ENCODE data around the gene ACTN1.

Gene ACTN1

GRCh38 chr14:68956724-68957123 lies 22.4 kb downstream of the ACTN1 start:
- no peak overlapping the region for H3K27ac ChIP-seq
- no peak for TF ChIP-seq ZFX (IDR thresholded peaks at IDR 0.05)
- no peak for TF ChIP-seq CTCF (conservative IDR thresholded peaks at IDR 0.05)

- TF ChIP-seq ZFX (IDR thresholded peaks at IDR 0.05) (no peak), CTCF (conservative IDR thresholded peaks at IDR 0.05) (no peak)
- H3K27ac ChIP-seq: no peak overlapping the region
Measured at GRCh38 chr14:68955851-68956179, 23.3 kb downstream of the ACTN1 start.

- no peak for TF ChIP-seq CTCF (conservative IDR thresholded peaks at IDR 0.05)
- no peak for TF ChIP-seq ZFX (IDR thresholded peaks at IDR 0.05)
Measured at GRCh38 chr14:68955164-68955850, 23.8 kb downstream of the ACTN1 start.

GRCh38 chr14:68953196-68953555 lies 25.9 kb downstream of the ACTN1 start:
- H3K27ac ChIP-seq: no peak overlapping the region
- TF ChIP-seq ZFX (IDR thresholded peaks at IDR 0.05) (no peak), CTCF (conservative IDR thresholded peaks at IDR 0.05) (no peak)

More at GRCh38 chr14:68955164-68955850, 23.8 kb downstream of the ACTN1 start:
- H3K27ac ChIP-seq: no peak overlapping the region

- no peak for TF ChIP-seq ZFX (IDR thresholded peaks at IDR 0.05)
- TF ChIP-seq CTCF (conservative IDR thresholded peaks at IDR 0.05): no peak
- H3K27ac ChIP-seq: no peak overlapping the region
Measured at GRCh38 chr14:68952531-68953195, 26.4 kb downstream of the ACTN1 start.

- TF ChIP-seq CTCF (conservative IDR thresholded peaks at IDR 0.05) (no peak), ZFX (IDR thresholded peaks at IDR 0.05) (no peak)
- no peak overlapping the region for H3K27ac ChIP-seq
Measured at GRCh38 chr14:68951800-68952530, 27.1 kb downstream of the ACTN1 start.
